ENCODE data around the gene OPTN.
A peak's percentile ranks its signal among the peaks of the same experiment; 100 is the strongest.
"Not testable (repeated sequence)": the region's sequence is repeated elsewhere in the genome, so short reads cannot be mapped to it uniquely, and the experiment has no call there.

The OPTN gene

DNA sequence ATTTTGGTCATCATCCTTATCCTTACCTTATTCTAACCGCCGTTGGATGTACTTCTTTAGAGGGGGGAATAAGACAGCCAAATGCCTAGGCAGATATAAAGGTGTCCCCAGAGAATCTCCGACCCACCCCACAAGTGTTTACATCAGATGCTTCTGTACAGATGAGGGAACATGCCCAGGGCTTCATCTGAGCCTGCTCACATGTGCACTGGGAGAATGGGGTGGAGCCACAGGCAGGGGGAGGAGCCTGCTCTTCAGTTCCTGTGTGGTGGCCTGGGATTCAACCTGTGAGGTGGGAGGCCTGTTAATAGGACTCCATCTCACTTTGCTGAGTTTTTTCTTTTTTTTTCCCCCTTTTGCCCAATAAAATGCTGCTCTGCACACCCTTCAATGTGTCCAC lies 27.6 kb upstream of the OPTN start:
- H3K4me3 ChIP-seq = no peak overlapping the region
- no peaks in the 10 kb centered on the region for H3K9me3 ChIP-seq
- H3K4me1 ChIP-seq = no peaks in the 10 kb centered on the region
- intact Hi-C loops (cut with DNase I; ENCODE audit: low total_unique reads) = loop anchor here (5.0 to 10.0 kb wide), 2 partner anchors 285 to 358 kb away; no protein-coding TSS in a partner anchor
- peaks cover 0 to 5% of the 10 kb centered on the region in 2 donors for H3K27me3 ChIP-seq
- no peaks in the 10 kb centered on the region for H3K36me3 ChIP-seq
- H3K27ac ChIP-seq = no peak overlapping the region
- TF ChIP-seq, protein P1, sequence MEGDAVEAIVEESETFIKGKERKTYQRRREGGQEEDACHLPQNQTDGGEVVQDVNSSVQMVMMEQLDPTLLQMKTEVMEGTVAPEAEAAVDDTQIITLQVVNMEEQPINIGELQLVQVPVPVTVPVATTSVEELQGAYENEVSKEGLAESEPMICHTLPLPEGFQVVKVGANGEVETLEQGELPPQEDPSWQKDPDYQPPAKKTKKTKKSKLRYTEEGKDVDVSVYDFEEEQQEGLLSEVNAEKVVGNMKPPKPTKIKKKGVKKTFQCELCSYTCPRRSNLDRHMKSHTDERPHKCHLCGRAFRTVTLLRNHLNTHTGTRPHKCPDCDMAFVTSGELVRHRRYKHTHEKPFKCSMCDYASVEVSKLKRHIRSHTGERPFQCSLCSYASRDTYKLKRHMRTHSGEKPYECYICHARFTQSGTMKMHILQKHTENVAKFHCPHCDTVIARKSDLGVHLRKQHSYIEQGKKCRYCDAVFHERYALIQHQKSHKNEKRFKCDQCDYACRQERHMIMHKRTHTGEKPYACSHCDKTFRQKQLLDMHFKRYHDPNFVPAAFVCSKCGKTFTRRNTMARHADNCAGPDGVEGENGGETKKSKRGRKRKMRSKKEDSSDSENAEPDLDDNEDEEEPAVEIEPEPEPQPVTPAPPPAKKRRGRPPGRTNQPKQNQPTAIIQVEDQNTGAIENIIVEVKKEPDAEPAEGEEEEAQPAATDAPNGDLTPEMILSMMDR (IDR thresholded peaks at IDR 0.05) = no peak
- DNase-seq = no peak

DNA sequence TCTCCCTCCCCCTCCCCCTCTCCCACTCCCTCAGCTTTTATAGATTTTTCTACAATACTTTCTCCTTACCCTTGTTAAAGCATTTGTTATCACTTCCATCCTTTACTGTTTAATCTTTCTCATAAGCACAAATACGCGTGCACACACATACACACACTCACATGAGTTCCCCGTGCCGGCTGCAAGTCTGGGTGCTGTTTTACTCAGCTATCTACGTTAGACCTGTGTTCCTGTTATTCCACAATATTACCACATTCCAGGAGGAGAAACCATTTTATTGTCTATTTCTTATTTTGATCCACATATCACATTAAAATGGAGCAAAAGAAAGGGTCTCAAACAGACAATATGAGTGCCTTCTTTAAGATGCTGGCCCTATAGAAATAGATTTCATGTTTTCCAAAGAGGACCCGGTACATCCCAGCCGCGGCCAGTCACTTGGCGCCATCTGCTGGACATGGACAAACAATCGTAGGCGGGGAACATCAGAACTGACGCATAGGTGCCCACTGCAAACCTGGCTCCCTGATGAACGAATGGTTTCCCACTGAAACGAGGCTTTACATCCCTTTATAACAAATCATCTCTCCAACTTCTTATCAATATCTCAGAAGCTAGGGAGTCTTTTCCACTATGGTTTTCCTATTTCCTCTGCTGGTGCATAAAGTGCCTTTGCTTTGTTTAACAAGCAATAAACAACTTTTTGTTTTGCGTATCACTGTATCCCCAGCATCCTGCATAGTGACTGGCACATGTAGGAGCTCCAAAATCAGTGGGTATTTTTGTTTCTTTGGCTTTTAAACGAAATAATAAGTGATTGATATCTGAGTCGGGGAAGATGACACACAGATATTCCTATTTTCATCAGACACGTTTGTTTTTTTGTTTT lies 25.2 kb upstream of the OPTN start:
- no peaks in the 10 kb centered on the region for H3K36me3 ChIP-seq
- H3K27ac ChIP-seq = no peak overlapping the region
- intact Hi-C loops (cut with DNase I; ENCODE audit: low total_unique reads) = loop anchor here (5.0 to 10.0 kb wide), 2 partner anchors 288 to 360 kb away; no protein-coding TSS in a partner anchor
- no peak overlapping the region for H3K4me3 ChIP-seq
- H3K4me1 ChIP-seq = no peaks in the 10 kb centered on the region
- peaks cover 0 to 15% (median 12%) of the 10 kb centered on the region in 3 donors for H3K9me3 ChIP-seq
- peak; percentile 69 to 77 for DNase-seq
- H3K27me3 ChIP-seq = peaks cover 0 to 5% of the 10 kb centered on the region in 2 donors
- TF ChIP-seq, protein P1 (IDR thresholded peaks at IDR 0.05) = peak; percentile 79 to 86

DNA sequence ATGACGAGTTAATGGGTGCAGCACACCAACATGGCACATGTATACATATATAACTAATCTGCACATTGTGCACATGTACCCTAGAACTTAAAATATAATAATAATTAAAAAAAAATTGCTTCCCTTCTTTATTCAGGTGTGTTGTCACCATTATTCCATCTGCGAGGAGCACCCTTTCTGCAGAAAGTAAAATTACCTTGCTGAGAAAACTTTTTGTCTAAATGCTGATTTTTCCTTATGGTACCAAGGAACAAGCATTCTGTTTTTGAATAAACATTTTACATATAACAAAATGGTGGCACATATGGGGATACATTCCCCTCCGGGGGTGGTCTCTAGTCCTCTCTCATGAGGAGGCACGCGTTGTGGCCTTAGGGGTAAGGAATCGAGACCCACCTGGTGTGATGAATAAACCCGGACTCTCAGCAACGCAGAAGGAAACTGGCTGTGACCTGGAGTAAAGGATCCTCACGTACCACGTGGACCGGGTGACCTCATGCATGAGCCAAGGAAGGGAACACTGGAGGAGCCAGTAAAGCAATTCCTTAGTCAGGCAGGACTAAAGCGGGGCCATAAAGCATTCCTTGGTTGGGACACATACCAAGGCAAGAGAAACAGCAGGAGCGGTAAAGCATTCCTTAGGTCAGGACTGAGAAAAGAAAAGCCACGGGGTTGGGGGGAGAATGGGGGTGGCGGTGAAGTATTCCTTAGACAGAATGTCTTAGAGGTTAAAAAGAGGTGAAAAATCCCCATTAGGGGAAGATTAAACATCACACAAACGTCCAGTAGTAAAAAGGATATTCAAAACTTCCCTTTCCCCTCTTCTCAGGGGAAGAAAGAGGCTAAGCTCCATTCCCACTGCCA lies 20.8 kb upstream of the OPTN start:
- Histone ChIP-seq H3K27ac (no peak overlapping the region), H3K36me3 (no peaks in the 10 kb centered on the region), H3K4me3 (no peak overlapping the region), H3K4me1 (no peaks in the 10 kb centered on the region), H3K9me3 (peaks cover 8 to 34% (median 26%) of the 10 kb centered on the region in 3 donors), H3K27me3 (peaks cover 0 to 5% of the 10 kb centered on the region in 2 donors)
- intact Hi-C loops (cut with DNase I; ENCODE audit: low total_unique reads) = loop anchor here (10.0 kb wide), 1 partner anchor 364 kb away; no protein-coding TSS in a partner anchor
- TF ChIP-seq, protein P1 (IDR thresholded peaks at IDR 0.05) = no peak
- DNase-seq = no peak

DNA sequence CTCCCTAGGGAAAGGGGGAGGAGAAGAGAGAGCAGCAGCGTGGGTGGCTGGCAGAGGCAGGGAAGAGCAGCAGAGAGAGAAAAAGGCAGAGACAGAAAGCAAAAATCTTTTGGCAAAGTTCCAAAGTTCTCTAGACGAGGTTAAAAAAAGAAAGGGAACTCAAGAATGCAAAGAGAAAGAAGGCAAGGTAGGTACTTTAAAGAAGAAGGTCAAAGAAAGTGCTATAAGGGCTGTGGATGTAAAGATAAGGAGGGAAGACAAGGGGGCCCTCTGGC lies 20.2 kb upstream of the OPTN start:
- DNase-seq = no peak
- intact Hi-C loops (cut with DNase I; ENCODE audit: low total_unique reads) = loop anchor here (10.0 kb wide), 2 partner anchors 365 to 825 kb away; no protein-coding TSS in a partner anchor
- Histone ChIP-seq H3K27me3 (peaks cover 0 to 5% of the 10 kb centered on the region in 2 donors), H3K4me3 (no peak overlapping the region), H3K36me3 (no peaks in the 10 kb centered on the region), H3K9me3 (peaks cover 8 to 39% (median 32%) of the 10 kb centered on the region in 3 donors), H3K4me1 (no peaks in the 10 kb centered on the region), H3K27ac (no peak overlapping the region)
- TF ChIP-seq, protein P1 (IDR thresholded peaks at IDR 0.05) = no peak

DNA sequence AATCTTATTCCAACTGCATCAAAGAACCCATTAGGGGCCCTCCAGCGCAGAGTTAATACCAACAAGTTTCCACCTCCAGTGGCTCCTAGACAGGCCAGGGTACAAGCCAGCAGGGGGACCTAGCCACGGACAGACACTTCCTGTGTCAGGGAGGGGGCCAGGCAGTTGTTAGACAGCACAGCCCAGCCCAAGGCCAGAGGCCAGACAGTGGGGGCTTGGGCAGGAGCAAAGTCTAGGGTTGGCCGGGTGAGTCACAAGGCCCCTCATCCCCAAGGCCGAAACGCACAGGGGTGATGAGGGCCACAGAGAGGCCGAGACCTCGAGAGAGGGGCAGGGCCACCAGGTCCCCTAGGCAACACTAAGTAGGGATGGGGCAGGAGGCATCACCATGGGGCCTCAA lies 19.3 kb upstream of the OPTN start:
- TF ChIP-seq, protein P1 (IDR thresholded peaks at IDR 0.05) = no peak
- Histone ChIP-seq H3K27me3 (no peaks in the 10 kb centered on the region), H3K9me3 (peaks cover 8 to 40% (median 32%) of the 10 kb centered on the region in 3 donors), H3K36me3 (no peaks in the 10 kb centered on the region), H3K4me1 (no peaks in the 10 kb centered on the region), H3K4me3 (no peak overlapping the region), H3K27ac (no peak overlapping the region)
- intact Hi-C loops (cut with DNase I; ENCODE audit: low total_unique reads) = loop anchor here (10.0 kb wide), 1 partner anchor 826 kb away; no protein-coding TSS in a partner anchor
- DNase-seq = no peak

DNA sequence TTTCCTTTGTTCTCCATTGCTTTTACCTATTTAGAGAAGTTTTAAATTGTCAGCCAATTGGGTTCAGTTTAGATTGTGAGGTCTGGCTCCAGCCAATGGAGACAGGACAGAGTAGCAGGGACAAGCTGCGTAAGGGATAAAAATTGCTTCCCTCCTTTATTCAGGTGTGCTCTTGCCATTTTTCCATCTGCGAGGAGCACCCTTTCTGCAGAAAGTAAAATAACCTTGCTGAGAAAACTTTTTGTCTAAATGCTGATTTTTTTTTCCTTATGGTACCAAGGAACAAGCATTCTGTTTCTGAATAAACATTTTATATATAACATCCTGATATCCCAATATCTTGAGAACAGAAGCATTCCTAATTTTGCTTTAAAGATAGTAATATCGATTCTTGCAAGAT lies 16.3 kb upstream of the OPTN start:
- intact Hi-C loops (cut with DNase I; ENCODE audit: low total_unique reads) = loop anchor here (10.0 kb wide), 1 partner anchor 829 kb away; no protein-coding TSS in a partner anchor
- H3K36me3 ChIP-seq, H3K4me3 ChIP-seq, H3K27ac ChIP-seq, DNase-seq, H3K27me3 ChIP-seq: not testable (repeated sequence)
- Histone ChIP-seq H3K4me1 (peaks cover 0 to 14% (median 7%) of the 10 kb centered on the region in 4 donors), H3K9me3 (peaks cover 8 to 35% (median 31%) of the 10 kb centered on the region in 3 donors)
